K562 (cell line): ENCODE data around the gene ENG. TPM values are rescaled to one million over a fixed set of nuclear protein-coding genes. Genes with fewer than 3 reads are reported as not detected.

ENCODE experiments used
- ARHGAP35 ChIP-seq: fragments of 450-650 bp; IDR thresholded peaks from 2 replicates; pipeline ENCODE4 v1.6.1; 2018; ENCODE audit not compliant: partially characterized antibody
- BHLHE40 ChIP-seq: IDR thresholded peaks from 2 replicates; pipeline ENCODE4 v1.6.1; 2011; ENCODE audit warnings: low read length, improper control_type of control experiment
- CGGBP1 ChIP-seq: fragments of 250-450 bp; sonication (Bioruptor Pico); IDR thresholded peaks from 2 replicates; pipeline ENCODE4 v1.9.0; 2021; ENCODE audit warnings: mild to moderate bottlenecking
- E2F3 ChIP-seq: fragments of 250-450 bp; sonication (Bioruptor Pico); IDR thresholded peaks from 2 replicates; pipeline ENCODE4 v1.4.0; 2020; ENCODE audit warnings: mild to moderate bottlenecking
- MLLT1 ChIP-seq, 2 experiments: fragments of 450-650 bp; IDR thresholded peaks; 2 replicates each; pipeline ENCODE4 v1.6.1; 2016
- TSHZ1 ChIP-seq: fragments of 250-450 bp; sonication (Bioruptor Pico); IDR thresholded peaks from 2 replicates; pipeline ENCODE4 v1.4.0; 2020; ENCODE audit warnings: mild to moderate bottlenecking, moderate library complexity
- ZC3H4 ChIP-seq: sonication (generic); formaldehyde crosslinking; IDR thresholded peaks from 2 replicates; pipeline ENCODE4 v1.9.0; 2021; ENCODE audit warnings: missing genetic modification reagents, borderline replicate concordance
- polyA plus RNA-seq, 8 experiments: library from polyadenylated mRNA; depleted of rRNA in 4 of 8; stranded (reverse) in 5 of 8; unstranded in 3 of 8; fragments of >200 nt; fragmentation: Nextera tagmentation in 2 of 8; fragmentation: Illumina TruSeq in 1 of 8; extraction: Ambion mirVana in 2 of 8; extraction: Trizol in 1 of 8; gene quantifications; 2 replicates each; pipeline versions ENCODE4 v1.2.1 to v1.2.3, GENCODE V29; 2011 to 2014; ENCODE audit warnings: inconsistent platforms in 1 of 8, missing spikeins in 1 of 8
- total RNA-seq, 7 experiments: library from RNA; depleted of rRNA in 6 of 7; stranded (reverse); fragments of >200 nt in 6 of 7; fragmentation: Illumina TruSeq in 2 of 7; extraction: Trizol in 2 of 7; gene quantifications; 2 replicates each; pipeline versions ENCODE4 v1.2.1 to v1.2.3, GENCODE V29; 2011 to 2021; ENCODE audit warnings: low replicate concordance in 1 of 7

The ENG gene
- total and polyA plus RNA-seq, 9 of the 15 experiments (the other 6 are each of a cell fraction or from before 2014, with no cell fraction given) = 0.04 to 0.40 (median 0.14) TPM; not detected in 1

GRCh38 chr9:127832248-127832647, 22.2 kb downstream of the ENG start (continued):
- TF ChIP-seq E2F3 (CRISPR knock-in tag) (no peak), ARHGAP35 (no peak), ZC3H4 (CRISPR knock-in tag) (no peak), BHLHE40 (no peak), CGGBP1 (CRISPR knock-in tag) (no peak), MLLT1 (IDR thresholded peaks at IDR 0.05) (no peak), TSHZ1 (CRISPR knock-in tag) (no peak)
